Measurements from ENCODE around the gene NEK9.
A peak's percentile ranks its signal among the peaks of the same experiment; 100 is the strongest.

GRCh38 chr14:75064205-75064567 is 62.7 kb downstream of the NEK9 start:
- peak in 1 of 2 donors; percentile 1 for TF ChIP-seq POLR2A (IDR thresholded peaks at IDR 0.05)
- TF ChIP-seq, protein P1, sequence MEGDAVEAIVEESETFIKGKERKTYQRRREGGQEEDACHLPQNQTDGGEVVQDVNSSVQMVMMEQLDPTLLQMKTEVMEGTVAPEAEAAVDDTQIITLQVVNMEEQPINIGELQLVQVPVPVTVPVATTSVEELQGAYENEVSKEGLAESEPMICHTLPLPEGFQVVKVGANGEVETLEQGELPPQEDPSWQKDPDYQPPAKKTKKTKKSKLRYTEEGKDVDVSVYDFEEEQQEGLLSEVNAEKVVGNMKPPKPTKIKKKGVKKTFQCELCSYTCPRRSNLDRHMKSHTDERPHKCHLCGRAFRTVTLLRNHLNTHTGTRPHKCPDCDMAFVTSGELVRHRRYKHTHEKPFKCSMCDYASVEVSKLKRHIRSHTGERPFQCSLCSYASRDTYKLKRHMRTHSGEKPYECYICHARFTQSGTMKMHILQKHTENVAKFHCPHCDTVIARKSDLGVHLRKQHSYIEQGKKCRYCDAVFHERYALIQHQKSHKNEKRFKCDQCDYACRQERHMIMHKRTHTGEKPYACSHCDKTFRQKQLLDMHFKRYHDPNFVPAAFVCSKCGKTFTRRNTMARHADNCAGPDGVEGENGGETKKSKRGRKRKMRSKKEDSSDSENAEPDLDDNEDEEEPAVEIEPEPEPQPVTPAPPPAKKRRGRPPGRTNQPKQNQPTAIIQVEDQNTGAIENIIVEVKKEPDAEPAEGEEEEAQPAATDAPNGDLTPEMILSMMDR (IDR thresholded peaks at IDR 0.05): no peak
